Subcutaneous abdominal adipose tissue (tissue), 5 donors: Measurements from ENCODE around the gene GLA.

ENCODE experiments used
- H3K27ac ChIP-seq: one replicate; pipeline ENCODE4 v1.7.0; 2013; ENCODE audit warnings: low read depth, mild to moderate bottlenecking, inconsistent platforms, low read length, moderate library complexity
- H3K27me3 ChIP-seq, 5 donors: one replicate each; pipeline ENCODE4 v1.7.0; 2013; ENCODE audit warnings: low read length in 5 of 5, inconsistent platforms in 1 of 5; ENCODE audit not compliant: control insufficient read depth in 5 of 5, insufficient read depth in 4 of 5
- H3K36me3 ChIP-seq, 5 donors: one replicate each; pipeline ENCODE4 v1.7.0; 2013; ENCODE audit warnings: low read length in 5 of 5; ENCODE audit not compliant: control insufficient read depth in 5 of 5, insufficient read depth in 5 of 5
- H3K4me1 ChIP-seq, 5 donors: one replicate each; pipeline ENCODE4 v1.7.0; 2013; ENCODE audit warnings: low read length in 5 of 5, mild to moderate bottlenecking in 3 of 5, moderate library complexity in 1 of 5; ENCODE audit not compliant: control insufficient read depth in 5 of 5, insufficient read depth in 5 of 5
- H3K4me3 ChIP-seq, 5 donors: one replicate each; pipeline ENCODE4 v1.7.0; 2013; ENCODE audit warnings: low read length in 5 of 5, low read depth in 1 of 5
- H3K9ac ChIP-seq, 5 donors: one replicate each; pipeline ENCODE4 v1.7.0; 2013; ENCODE audit warnings: low read length in 5 of 5, mild to moderate bottlenecking in 4 of 5, moderate library complexity in 3 of 5
- H3K9me3 ChIP-seq, 5 donors: one replicate each; pipeline ENCODE4 v1.7.0; 2013; ENCODE audit warnings: low read length in 5 of 5; ENCODE audit not compliant: control insufficient read depth in 5 of 5
- donor health status: healthy.
- donor health status: healthy.
- donor health status: healthy.
- donor health status: healthy.
- donor health status: healthy.

Gene GLA

GRCh38 chrX:101399825-101400224 lies 7.9 kb downstream of the GLA start:
- Histone ChIP-seq H3K4me3 (no peak overlapping the region), H3K9ac (no peak overlapping the region), H3K36me3 (peaks cover 0 to 28% (median 4%) of the 10 kb centered on the region in 5 donors), H3K27me3 (peaks cover 0 to 7% (median 0%) of the 10 kb centered on the region in 5 donors), H3K27ac (no peak overlapping the region), H3K4me1 (no peaks in the 10 kb centered on the region), H3K9me3 (no peaks in the 10 kb centered on the region)

DNA sequence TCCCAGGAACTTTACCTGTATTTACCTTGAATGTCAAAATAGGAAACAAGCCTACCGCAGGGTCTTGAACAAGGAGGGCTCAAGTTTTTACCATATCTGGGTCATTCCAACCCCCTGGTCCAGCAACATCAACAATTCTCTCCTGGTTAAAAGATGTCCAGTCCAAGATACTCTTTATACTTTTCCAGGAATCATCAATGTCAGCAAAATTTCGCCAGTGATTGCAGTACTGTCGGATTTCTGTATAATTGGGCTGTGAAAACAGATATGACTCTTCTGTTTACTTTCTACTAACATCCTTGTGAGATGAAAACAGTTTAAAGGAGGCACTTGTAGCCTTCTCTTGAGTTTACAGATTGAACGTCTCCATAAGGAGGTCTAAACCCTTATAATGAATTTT lies 9.0 kb downstream of the GLA start:
- no peak overlapping the region for H3K27ac ChIP-seq
- peaks cover 0 to 28% (median 4%) of the 10 kb centered on the region in 5 donors for H3K36me3 ChIP-seq
- no peak overlapping the region for H3K9ac ChIP-seq
- no peaks in the 10 kb centered on the region for H3K9me3 ChIP-seq
- H3K4me1 ChIP-seq: no peaks in the 10 kb centered on the region
- H3K27me3 ChIP-seq: peaks cover 0 to 7% (median 0%) of the 10 kb centered on the region in 5 donors
- no peak overlapping the region for H3K4me3 ChIP-seq

DNA sequence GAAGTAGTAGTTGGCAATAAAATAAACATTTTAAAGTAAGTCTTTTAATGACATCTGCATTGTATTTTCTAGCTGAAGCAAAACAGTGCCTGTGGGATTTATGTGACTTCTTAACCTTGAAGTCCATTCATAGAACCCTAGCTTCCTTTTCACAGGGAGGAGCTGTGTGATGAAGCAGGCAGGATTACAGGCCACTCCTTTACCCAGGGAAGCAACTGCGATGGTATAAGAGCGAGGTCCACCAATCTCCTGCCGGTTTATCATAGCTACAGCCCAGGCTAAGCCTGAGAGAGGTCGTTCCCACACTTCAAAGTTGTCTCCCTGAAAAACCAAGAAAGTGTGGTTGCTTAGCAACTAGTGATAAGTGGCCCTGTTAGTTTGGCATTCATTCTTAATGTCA lies 9.9 kb downstream of the GLA start:
- Histone ChIP-seq H3K4me1 (no peaks in the 10 kb centered on the region), H3K4me3 (no peak overlapping the region), H3K27me3 (peaks cover 0 to 7% (median 0%) of the 10 kb centered on the region in 5 donors), H3K9me3 (no peaks in the 10 kb centered on the region), H3K36me3 (peaks cover 0 to 28% (median 8%) of the 10 kb centered on the region in 5 donors), H3K9ac (no peak overlapping the region), H3K27ac (no peak overlapping the region)

DNA sequence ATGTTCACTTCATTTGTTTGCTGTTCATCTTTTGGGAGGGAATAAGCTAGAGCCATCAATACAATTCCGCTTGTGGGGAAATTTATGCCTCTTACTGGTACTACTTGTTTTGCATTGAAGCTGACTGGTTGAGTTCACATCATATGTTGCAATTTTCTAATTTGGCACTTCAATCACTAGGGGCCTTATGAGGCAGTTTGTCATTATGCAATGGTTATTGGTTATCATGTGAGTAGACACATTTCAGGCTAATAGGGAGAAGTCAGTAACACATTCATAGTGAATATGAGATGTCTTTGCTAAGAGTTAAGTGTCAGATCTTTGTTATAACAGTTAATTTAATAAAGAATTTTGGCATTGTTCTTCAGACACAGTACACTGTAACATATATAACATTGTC lies 11.9 kb downstream of the GLA start:
- H3K36me3 ChIP-seq: peaks cover 0 to 19% (median 12%) of the 10 kb centered on the region in 5 donors
- H3K9ac ChIP-seq: no peak overlapping the region

GRCh38 chrX:101394372-101394771 lies 13.4 kb downstream of the GLA start:
- no peak overlapping the region for H3K27ac ChIP-seq
- H3K4me3 ChIP-seq: no peak overlapping the region
- H3K9me3 ChIP-seq: peaks cover 0 to 2% (median 0%) of the 10 kb centered on the region in 5 donors
- peaks cover 0 to 14% (median 10%) of the 10 kb centered on the region in 5 donors for H3K4me1 ChIP-seq
- H3K27me3 ChIP-seq: peaks cover 0 to 5% (median 3%) of the 10 kb centered on the region in 5 donors
- peaks cover 0 to 16% (median 12%) of the 10 kb centered on the region in 5 donors for H3K36me3 ChIP-seq
- no peak overlapping the region for H3K9ac ChIP-seq

More for the DNA sequence above, 11.9 kb downstream of the GLA start:
- Histone ChIP-seq H3K27me3 (peaks cover 0 to 5% (median 3%) of the 10 kb centered on the region in 5 donors), H3K4me1 (peaks cover 0 to 11% (median 5%) of the 10 kb centered on the region in 5 donors), H3K4me3 (no peak overlapping the region), H3K9me3 (peaks cover 0 to 2% (median 0%) of the 10 kb centered on the region in 5 donors), H3K27ac (no peak overlapping the region)

GRCh38 chrX:101393530-101394305 lies 14.0 kb downstream of the GLA start:
- Histone ChIP-seq H3K27ac (no peak overlapping the region), H3K27me3 (peaks cover 0 to 5% (median 3%) of the 10 kb centered on the region in 5 donors), H3K4me3 (no peak overlapping the region), H3K9me3 (peaks cover 0 to 2% (median 0%) of the 10 kb centered on the region in 5 donors), H3K4me1 (peaks cover 0 to 14% (median 10%) of the 10 kb centered on the region in 5 donors), H3K9ac (no peak overlapping the region), H3K36me3 (peaks cover 0 to 16% (median 12%) of the 10 kb centered on the region in 5 donors)

- H3K9ac ChIP-seq: peak overlapping the region in 3 of 5 donors; percentile 58 to 83 (median 81)
- peaks cover 0 to 12% (median 5%) of the 10 kb centered on the region in 5 donors for H3K36me3 ChIP-seq
- H3K27me3 ChIP-seq: peaks cover 4 to 7% (median 5%) of the 10 kb centered on the region in 5 donors
- H3K27ac ChIP-seq: peak overlapping the region; percentile 52
- peaks cover 0 to 2% (median 0%) of the 10 kb centered on the region in 5 donors for H3K9me3 ChIP-seq
- peak overlapping the region in 4 of 5 donors; percentile 70 to 89 (median 72) for H3K4me3 ChIP-seq
- peaks cover 0 to 14% (median 10%) of the 10 kb centered on the region in 5 donors for H3K4me1 ChIP-seq
Observed at GRCh38 chrX:101391831-101392230, 15.9 kb downstream of the GLA start.

GRCh38 chrX:101390664-101391525 lies 16.8 kb downstream of the GLA start, which contains the start of gene RPL36A:
Gene RPL36A (plus strand): TSS chrX:101391011. CDS start chrX:101391044, 33 bp downstream.
- Histone ChIP-seq H3K27ac (peak within 1 kb of the TSS; percentile 52), H3K27me3 (peaks cover 4 to 7% (median 5%) of the 10 kb centered on the region in 5 donors), H3K9me3 (peaks cover 0 to 2% (median 0%) of the 10 kb centered on the region in 5 donors), H3K36me3 (peaks cover 0 to 11% (median 5%) of the 10 kb centered on the region in 5 donors), H3K9ac (peak within 1 kb of the TSS; percentile 58 to 83 (median 70)), H3K4me1 (peaks cover 0 to 14% (median 10%) of the 10 kb centered on the region in 5 donors), H3K4me3 (peak within 1 kb of the TSS; percentile 70 to 89 (median 73))

DNA sequence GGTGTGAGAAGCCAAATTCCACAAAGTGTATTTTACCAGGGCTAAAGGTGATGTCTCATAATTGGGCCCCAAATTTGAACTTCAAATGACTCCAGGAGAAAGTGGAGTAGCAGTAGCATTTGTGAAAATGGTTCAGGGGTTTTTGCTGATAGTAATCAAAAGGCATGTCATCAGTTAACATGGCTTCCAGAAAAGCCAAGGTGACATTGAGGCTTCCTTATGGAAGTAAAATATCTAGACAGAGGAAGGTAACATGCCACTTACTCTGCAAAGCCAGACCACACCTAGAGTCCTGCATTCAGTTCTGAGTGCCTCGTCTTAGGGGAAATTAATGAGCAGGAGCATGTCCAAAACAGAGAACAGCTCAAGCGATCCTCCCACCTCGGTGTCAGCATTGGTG lies 19.1 kb downstream of the GLA start:
- Histone ChIP-seq H3K4me3 (no peak overlapping the region), H3K27ac (no peak overlapping the region), H3K9ac (no peak overlapping the region), H3K4me1 (peaks cover 0 to 14% (median 10%) of the 10 kb centered on the region in 5 donors), H3K36me3 (peaks cover 0 to 7% (median 4%) of the 10 kb centered on the region in 5 donors), H3K27me3 (peaks cover 4 to 13% (median 5%) of the 10 kb centered on the region in 5 donors), H3K9me3 (peaks cover 0 to 2% (median 0%) of the 10 kb centered on the region in 5 donors)
